Suprapubic skin (tissue), 4 donors: ENCODE measurements around the gene TEKTIP1. TPM values are rescaled to one million over a fixed set of nuclear protein-coding genes. Genes with fewer than 3 reads are reported as not detected.

ENCODE experiments used
- DNase-seq, 2 donors: peaks; one replicate each; pipeline ENCODE4 v3.0.0-alpha.2; 2019; ENCODE audit warnings: low spot score in 2 of 2
- H3K27ac ChIP-seq: fragments of 200-600 bp; sonication (generic); one replicate; pipeline ENCODE4 v1.5.1; 2019
- H3K27me3 ChIP-seq: fragments of 200-600 bp; sonication (generic); one replicate; pipeline ENCODE4 v1.5.1; 2019
- H3K36me3 ChIP-seq: fragments of 200-600 bp; sonication (generic); one replicate; pipeline ENCODE4 v1.5.1; 2019
- H3K4me1 ChIP-seq: fragments of 200-600 bp; sonication (generic); one replicate; pipeline ENCODE4 v1.5.1; 2019
- H3K4me3 ChIP-seq: fragments of 200-600 bp; sonication (generic); one replicate; pipeline ENCODE4 v1.5.1; 2019; ENCODE audit warnings: mild to moderate bottlenecking
- H3K9me3 ChIP-seq: fragments of 200-600 bp; sonication (generic); one replicate; pipeline ENCODE4 v1.5.1; 2019
- EP300 ChIP-seq: sonication (generic); formaldehyde crosslinking; IDR thresholded peaks from one replicate; pipeline ENCODE4 v1.6.1; 2017; ENCODE audit warnings: antibody characterized with exemption
- POLR2A ChIP-seq, 2 donors: fragments of 450-650 bp; IDR thresholded peaks; one replicate each; pipeline ENCODE4 v1.6.1; 2017; ENCODE audit warnings: antibody characterized with exemption in 2 of 2, mild to moderate bottlenecking in 2 of 2, moderate library complexity in 2 of 2
- POLR2AphosphoS5 ChIP-seq, 3 donors: sonication (generic); formaldehyde crosslinking; IDR thresholded peaks; one replicate each; pipeline ENCODE4 v1.6.1; 2017; ENCODE audit warnings: antibody characterized with exemption in 3 of 3
- WGBS: methylation state at CpG from one replicate; pipeline ENCODE4 v1.1.5; 2018; 5-methylcytosine and 5-hydroxymethylcytosine counted together
- total RNA-seq, 4 donors: library from RNA; depleted of rRNA; stranded (reverse); fragments of >200 nt; gene quantifications; one replicate each; pipeline ENCODE4 v1.1.0, GENCODE V29; 2016
- TF ChIP-seq, protein P1 (sequence below), 2 donors: fragments of 200-600 bp in 1 of 2; fragments of 450-650 bp in 1 of 2; sonication (generic) in 1 of 2; IDR thresholded peaks; one replicate each; pipeline ENCODE4 v1.5.1; 2016 to 2019; ENCODE audit warnings: antibody characterized with exemption in 2 of 2, mild to moderate bottlenecking in 1 of 2, moderate library complexity in 1 of 2

Gene TEKTIP1
- total RNA-seq, 4 donors from 2014 or later, result 2.4 to 5.2 TPM; not detected in 2

DNA sequence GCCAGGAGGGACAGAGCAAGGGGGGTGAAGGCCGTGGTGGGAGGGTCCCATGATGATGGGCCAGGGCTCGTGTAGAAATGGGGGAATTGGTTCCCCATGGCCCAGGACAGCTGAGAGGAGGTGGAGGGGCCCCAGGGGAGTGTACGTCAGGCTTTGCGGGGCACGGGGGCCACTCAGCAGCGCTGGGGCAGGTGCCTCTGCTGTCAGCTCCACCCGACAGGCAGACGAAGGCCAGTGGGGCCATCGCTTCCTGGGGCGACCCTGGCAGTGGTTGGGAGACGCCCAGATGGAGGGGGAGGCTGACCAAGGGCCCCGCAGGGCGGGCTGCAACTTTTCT is 1.9 kb upstream of the TEKTIP1 start:
- DNase-seq, result peak in 1 of 2 donors; percentile 71
- TF ChIP-seq EP300 (no peak), POLR2AphosphoS5 (IDR thresholded peaks at IDR 0.05) (no peak), POLR2A (IDR thresholded peaks at IDR 0.05) (no peak)
- TF ChIP-seq, protein P1, sequence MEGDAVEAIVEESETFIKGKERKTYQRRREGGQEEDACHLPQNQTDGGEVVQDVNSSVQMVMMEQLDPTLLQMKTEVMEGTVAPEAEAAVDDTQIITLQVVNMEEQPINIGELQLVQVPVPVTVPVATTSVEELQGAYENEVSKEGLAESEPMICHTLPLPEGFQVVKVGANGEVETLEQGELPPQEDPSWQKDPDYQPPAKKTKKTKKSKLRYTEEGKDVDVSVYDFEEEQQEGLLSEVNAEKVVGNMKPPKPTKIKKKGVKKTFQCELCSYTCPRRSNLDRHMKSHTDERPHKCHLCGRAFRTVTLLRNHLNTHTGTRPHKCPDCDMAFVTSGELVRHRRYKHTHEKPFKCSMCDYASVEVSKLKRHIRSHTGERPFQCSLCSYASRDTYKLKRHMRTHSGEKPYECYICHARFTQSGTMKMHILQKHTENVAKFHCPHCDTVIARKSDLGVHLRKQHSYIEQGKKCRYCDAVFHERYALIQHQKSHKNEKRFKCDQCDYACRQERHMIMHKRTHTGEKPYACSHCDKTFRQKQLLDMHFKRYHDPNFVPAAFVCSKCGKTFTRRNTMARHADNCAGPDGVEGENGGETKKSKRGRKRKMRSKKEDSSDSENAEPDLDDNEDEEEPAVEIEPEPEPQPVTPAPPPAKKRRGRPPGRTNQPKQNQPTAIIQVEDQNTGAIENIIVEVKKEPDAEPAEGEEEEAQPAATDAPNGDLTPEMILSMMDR (IDR thresholded peaks at IDR 0.05), result no peak
- H3K4me1 ChIP-seq, result peaks cover 29% of the 10 kb centered on the region
- WGBS, result 73% methylated on average over 13 of the region's 13 CpGs
- no peaks in the 10 kb centered on the region for H3K27me3 ChIP-seq
- H3K27ac ChIP-seq, result peak overlapping the region; percentile 64
- H3K9me3 ChIP-seq, result no peaks in the 10 kb centered on the region
- H3K36me3 ChIP-seq, result peaks cover 47% of the 10 kb centered on the region
- no peak overlapping the region for H3K4me3 ChIP-seq

DNA sequence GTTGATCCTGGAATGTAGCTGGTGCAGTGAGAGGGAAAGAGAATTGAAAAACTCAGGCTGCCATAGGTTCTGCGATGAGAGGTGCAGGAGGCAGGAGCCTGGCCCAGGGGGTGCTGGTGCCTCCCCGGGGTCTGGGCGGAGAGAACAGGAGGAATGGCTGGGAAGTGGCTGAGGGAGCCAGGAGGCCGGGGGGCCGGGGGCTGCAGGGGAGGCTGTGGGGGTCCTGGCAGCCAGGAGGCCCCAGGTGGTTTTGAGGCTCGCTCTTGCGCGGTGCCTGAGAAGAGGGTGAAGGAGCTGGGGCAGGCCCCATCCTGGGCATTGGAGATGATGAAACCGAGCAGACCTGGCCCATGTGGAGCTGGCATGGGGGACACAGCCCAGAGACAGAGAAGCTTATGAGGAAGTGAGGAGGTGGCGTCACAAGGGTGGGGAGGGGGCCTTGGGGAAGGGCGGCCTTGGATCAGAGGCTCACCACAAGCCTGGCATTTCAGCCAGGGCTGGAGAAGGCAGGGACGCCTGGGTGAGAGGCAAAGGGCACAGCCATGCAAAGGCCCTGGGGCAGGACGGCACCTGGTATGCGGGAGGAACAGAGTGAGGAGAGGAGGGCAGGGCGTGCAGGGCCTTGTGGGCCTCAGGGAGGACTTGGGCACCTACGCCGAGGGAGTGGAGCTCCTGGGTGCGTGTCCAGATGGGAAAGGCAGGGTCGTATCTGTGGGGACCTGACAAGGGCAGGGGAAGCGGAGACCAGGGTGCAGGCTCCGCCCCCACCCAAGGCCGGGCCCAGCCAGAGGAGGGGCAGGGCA is 1.3 kb upstream of the TEKTIP1 start:
- no peak overlapping the region for H3K4me3 ChIP-seq
- H3K27ac ChIP-seq, result peak overlapping the region; percentile 64
- no peaks in the 10 kb centered on the region for H3K27me3 ChIP-seq
- peak; percentile 55 to 75 for DNase-seq
- no peaks in the 10 kb centered on the region for H3K9me3 ChIP-seq
- H3K4me1 ChIP-seq, result peaks cover 29% of the 10 kb centered on the region
- no peak for TF ChIP-seq POLR2AphosphoS5 (IDR thresholded peaks at IDR 0.05)
- TF ChIP-seq, protein P1 (IDR thresholded peaks at IDR 0.05), result no peak
- TF ChIP-seq EP300, result no peak
- no peak for TF ChIP-seq POLR2A (IDR thresholded peaks at IDR 0.05)
- H3K36me3 ChIP-seq, result peaks cover 42% of the 10 kb centered on the region
- WGBS, result 81% methylated on average over 22 of the region's 22 CpGs

DNA sequence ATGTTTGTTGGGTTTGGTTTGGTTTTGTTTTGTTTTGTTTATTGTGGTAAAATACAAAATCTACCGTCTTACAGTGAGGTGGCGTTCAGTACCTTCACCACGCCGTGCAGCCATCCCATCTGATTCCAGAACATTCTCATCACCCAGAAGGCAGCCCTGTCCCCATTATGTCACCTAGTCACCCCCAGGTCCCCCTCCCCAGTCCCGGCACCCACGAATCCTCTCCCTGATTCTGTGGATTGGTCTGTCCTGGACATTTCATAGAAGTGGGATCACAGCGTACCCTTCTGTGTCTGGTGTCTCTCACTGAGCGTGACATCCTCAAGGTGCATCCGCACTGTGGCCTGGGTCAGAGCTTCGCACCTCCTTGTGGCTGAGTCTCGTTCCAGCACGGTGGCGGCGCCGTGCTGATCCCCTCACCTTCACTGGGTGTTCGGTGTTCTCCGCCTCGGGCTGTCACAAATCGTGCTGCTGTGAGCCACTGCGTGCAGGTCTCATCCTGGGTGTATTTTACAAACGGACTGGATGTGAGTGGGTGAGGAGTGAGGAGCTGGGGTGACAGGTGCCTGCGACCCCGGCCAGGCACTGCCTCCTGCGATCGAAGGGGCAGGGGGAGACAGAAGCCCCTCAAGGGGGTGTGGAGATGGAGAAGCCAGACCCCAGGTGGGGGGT is 580 bp upstream of the TEKTIP1 start:
- Histone ChIP-seq H3K27me3 (no peaks in the 10 kb centered on the region), H3K27ac (no peak overlapping the region)
- 88% methylated on average over 14 of the region's 25 CpGs for WGBS

DNA sequence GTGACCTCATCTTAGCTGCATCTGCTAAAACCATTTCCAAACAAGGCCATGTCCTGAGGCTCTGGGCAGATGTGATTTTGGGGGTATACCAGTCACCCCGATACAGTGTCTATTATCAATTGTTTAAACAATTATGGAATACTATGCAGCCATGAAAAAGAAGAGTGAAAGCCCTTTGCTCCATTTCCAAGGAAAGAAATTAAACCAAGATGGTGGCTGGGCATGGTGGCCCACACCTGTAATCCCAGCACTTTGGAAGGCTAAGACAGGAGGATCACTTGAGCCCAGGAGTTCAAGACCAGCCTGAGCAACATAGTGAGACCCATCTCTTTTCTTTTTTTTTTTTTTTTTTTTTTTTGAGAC is 763 bp downstream of the TEKTIP1 start:
- Histone ChIP-seq H3K4me3 (no peak overlapping the region), H3K4me1 (peaks cover 33% of the 10 kb centered on the region), H3K27me3 (no peaks in the 10 kb centered on the region), H3K9me3 (no peaks in the 10 kb centered on the region), H3K27ac (no peak overlapping the region), H3K36me3 (peaks cover 28% of the 10 kb centered on the region)
- no peak for DNase-seq
- TF ChIP-seq, protein P1 (IDR thresholded peaks at IDR 0.05), result no peak
- TF ChIP-seq POLR2AphosphoS5 (IDR thresholded peaks at IDR 0.05), result no peak
- TF ChIP-seq EP300, result no peak
- no peak for TF ChIP-seq POLR2A (IDR thresholded peaks at IDR 0.05)
- WGBS, result 93% methylated on average over 1 of the region's 1 CpG

More for the DNA sequence above, 580 bp upstream of the TEKTIP1 start:
- Histone ChIP-seq H3K9me3 (no peaks in the 10 kb centered on the region), H3K4me1 (peaks cover 29% of the 10 kb centered on the region), H3K36me3 (peaks cover 34% of the 10 kb centered on the region), H3K4me3 (no peak overlapping the region)
- no peak for DNase-seq
- no peak for TF ChIP-seq POLR2A (IDR thresholded peaks at IDR 0.05)
- TF ChIP-seq POLR2AphosphoS5 (IDR thresholded peaks at IDR 0.05), result no peak
- no peak for TF ChIP-seq EP300
- TF ChIP-seq, protein P1 (IDR thresholded peaks at IDR 0.05), result no peak
